Esophagus (tissue), 2 donors: Measurements from ENCODE around the gene PPIL1. TPM values are rescaled to one million over a fixed set of nuclear protein-coding genes. Genes with fewer than 3 reads are reported as not detected.
A peak's percentile ranks its signal among the peaks of the same experiment; 100 is the strongest.

ENCODE experiments used
- H3K27ac ChIP-seq, 2 donors: one replicate each; pipeline ENCODE4 v1.5.1; 2013; ENCODE audit warnings: low read depth in 2 of 2, mild to moderate bottlenecking in 2 of 2, inconsistent platforms in 1 of 2, low read length in 1 of 2, moderate library complexity in 1 of 2
- H3K27me3 ChIP-seq, 2 donors: one replicate each; pipeline ENCODE4 v1.6.1; 2013; ENCODE audit warnings: low read length in 2 of 2, control low read depth in 1 of 2, mild to moderate bottlenecking in 1 of 2; ENCODE audit not compliant: insufficient read depth in 2 of 2, control insufficient read depth in 1 of 2
- H3K36me3 ChIP-seq, 2 donors: one replicate each; pipeline ENCODE4 v1.6.1; 2013; ENCODE audit warnings: low read length in 1 of 2; ENCODE audit not compliant: control insufficient read depth in 2 of 2, insufficient read depth in 2 of 2
- H3K4me1 ChIP-seq, 2 donors: one replicate each; pipeline ENCODE4 v1.6.1; 2013; ENCODE audit warnings: low read length in 1 of 2; ENCODE audit not compliant: control insufficient read depth in 2 of 2, insufficient read depth in 2 of 2
- H3K4me3 ChIP-seq, 2 donors: one replicate each; pipeline ENCODE4 v1.5.1; 2013; ENCODE audit warnings: low read length in 2 of 2, mild to moderate bottlenecking in 2 of 2, low read depth in 1 of 2, moderate library complexity in 1 of 2
- H3K9me3 ChIP-seq, 2 donors: one replicate each; pipeline ENCODE4 v1.6.1; 2013; ENCODE audit warnings: mild to moderate bottlenecking in 2 of 2, low read depth in 1 of 2, low read length in 1 of 2, moderate library complexity in 1 of 2; ENCODE audit not compliant: control insufficient read depth in 2 of 2, insufficient read depth in 1 of 2
- WGBS, 2 donors: extraction: QIAGEN DNeasy Blood & Tissue Kit; methylation state at CpG; one replicate each; pipeline ENCODE4 v1.1.7; 2013; 5-methylcytosine and 5-hydroxymethylcytosine counted together
- polyA plus RNA-seq, 2 donors: library from polyadenylated mRNA; stranded (reverse); fragments of 200-250 nt; gene quantifications; one replicate each; pipeline ENCODE4 v1.2.3, GENCODE V29; 2013
- donor health status: healthy with polysubstance abuse.
- donor health status: Bipolar disorder and iron deficiency.

The PPIL1 gene
- polyA plus RNA-seq, 2 donors, result 12.0 to 20.6 TPM

DNA sequence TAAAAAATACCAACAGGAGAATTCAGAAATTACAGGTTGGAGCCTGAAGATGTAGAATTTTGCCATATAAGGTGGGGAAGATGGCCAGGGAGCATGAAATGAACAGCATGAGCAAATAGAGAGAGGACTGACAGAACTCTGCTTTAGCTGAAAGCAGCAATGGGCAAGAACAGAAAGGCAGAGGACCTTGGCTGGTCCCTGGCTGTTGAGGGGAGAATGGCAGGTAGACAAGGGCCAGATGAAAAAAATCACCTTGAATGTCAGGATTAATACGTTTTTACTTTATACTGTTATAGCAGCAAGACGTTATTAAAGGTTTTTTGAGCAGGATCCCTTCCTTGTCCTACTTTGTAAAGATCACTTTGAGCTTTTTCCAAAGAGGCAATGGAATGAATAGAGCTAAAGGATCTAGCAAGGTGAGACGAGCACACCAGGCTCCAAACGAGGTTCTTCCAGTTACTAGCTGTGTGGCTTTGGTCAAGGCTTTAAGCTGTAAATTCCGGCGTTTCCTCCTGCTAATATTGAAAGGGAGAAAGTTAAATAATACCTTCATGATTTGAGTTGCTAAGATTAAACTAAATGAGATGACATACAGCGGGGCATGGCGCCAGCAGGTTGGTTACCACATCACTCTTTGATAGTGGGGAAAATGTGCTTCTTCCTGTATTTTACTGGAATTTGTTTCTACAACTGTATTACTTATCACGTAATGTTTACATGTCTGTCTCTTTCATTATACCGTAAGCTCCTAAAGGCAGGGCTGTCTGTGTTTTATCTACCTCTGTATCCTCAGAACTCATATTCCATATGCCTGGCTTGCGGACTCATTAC, 776 bp downstream of the PPIL1 start:
- 8 to 9% methylated on average over 11 of the region's 11 CpGs for WGBS, 2 donors
- Histone ChIP-seq H3K27me3 (no peaks in the 10 kb centered on the region), H3K36me3 (peaks cover 2 to 3% of the 10 kb centered on the region in 2 donors), H3K4me3 (peak overlapping the region; percentile 79 to 94), H3K9me3 (no peaks in the 10 kb centered on the region), H3K27ac (peak overlapping the region; percentile 84 to 96), H3K4me1 (no peaks in the 10 kb centered on the region)

DNA sequence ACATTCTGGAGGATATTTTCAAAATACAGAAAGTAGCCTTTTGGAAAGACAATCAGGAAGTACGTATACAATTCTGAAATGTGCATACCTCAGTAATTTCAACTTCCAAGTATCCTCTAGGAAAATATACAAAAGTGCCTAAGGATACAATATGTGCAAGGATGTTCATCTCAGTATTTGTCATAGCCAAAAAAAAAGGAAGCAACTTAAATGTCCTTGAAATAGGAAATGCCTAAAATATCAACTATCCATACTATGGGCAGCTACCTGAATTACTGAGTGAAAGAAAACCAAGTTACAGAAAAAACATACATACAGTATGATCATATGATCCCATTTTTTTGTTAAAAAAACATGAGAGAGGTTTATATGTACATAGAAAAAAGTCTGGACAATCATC, 1.5 kb downstream of the PPIL1 start:
- WGBS, 2 donors, result 93% methylated on average over 1 of the region's 1 CpG
- no peak overlapping the region for H3K27ac ChIP-seq
- H3K27me3 ChIP-seq, result no peaks in the 10 kb centered on the region
- H3K36me3 ChIP-seq, result peaks cover 2 to 3% of the 10 kb centered on the region in 2 donors
- no peak overlapping the region for H3K4me3 ChIP-seq
- no peaks in the 10 kb centered on the region for H3K4me1 ChIP-seq
- H3K9me3 ChIP-seq, result no peaks in the 10 kb centered on the region

DNA sequence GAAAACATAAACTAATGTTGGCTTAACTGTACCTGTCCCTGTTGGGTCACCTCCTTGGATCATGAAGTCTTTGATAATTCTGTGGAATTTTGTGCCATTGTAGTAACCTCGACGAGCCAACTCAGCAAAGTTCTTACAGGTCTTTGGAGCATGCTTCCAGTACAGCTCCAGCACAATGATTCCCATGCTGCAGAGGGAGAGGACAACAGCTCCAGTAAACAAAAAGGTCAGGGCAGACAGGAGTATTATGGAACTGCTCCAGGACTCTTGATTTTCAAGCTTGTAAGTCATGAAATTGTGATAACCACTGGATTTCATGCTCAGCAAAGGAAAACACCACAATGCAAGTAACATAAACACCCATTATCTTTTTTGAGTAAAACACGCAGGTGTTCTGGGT, 2.9 kb downstream of the PPIL1 start:
- WGBS, 2 donors, result 88 to 91% methylated on average over 3 of the region's 3 CpGs
- no peaks in the 10 kb centered on the region for H3K27me3 ChIP-seq
- H3K4me3 ChIP-seq, result no peak overlapping the region
- H3K4me1 ChIP-seq, result no peaks in the 10 kb centered on the region
- no peaks in the 10 kb centered on the region for H3K9me3 ChIP-seq
- peaks cover 2 to 3% of the 10 kb centered on the region in 2 donors for H3K36me3 ChIP-seq
- no peak overlapping the region for H3K27ac ChIP-seq

DNA sequence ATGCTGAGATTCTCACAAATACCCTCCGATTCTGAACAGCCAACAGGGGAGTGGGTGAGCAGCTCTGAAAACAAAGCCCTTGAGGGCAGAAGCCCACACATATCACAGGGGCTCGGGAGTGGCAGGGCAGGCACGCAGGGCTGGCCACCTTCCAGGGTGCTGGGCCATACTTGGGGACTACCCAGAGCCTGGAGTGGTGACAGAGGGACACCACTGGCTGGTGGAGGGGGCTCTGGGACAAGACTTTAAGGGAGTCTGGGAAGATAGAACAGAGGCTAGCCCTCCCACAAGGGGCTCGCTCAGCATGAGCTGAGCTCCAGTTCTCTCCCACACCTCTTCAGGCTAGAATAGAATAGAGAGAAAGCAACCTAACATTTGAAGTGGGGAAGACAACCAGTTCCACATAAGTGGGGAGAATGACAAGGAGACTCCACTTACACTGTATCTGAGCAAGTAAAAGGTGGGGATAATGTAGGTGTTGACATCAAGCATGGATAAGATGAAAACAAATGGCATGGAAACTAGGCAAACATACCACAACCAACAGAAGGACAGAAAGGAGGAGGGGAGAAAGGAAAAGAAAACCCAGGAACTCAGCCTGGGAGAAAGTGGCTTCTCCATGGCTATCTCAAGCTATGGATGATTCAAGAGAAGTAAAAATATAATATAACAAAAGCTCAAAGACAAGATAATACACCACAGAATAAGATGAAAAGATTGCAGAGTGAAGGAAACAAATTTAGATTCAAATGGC, 7.0 kb downstream of the PPIL1 start:
- H3K36me3 ChIP-seq, result peaks cover 3 to 6% of the 10 kb centered on the region in 2 donors

GRCh38 chr6:36865835-36866234, 8.8 kb downstream of the PPIL1 start:
- Histone ChIP-seq H3K9me3 (no peaks in the 10 kb centered on the region), H3K27me3 (no peaks in the 10 kb centered on the region), H3K4me3 (no peak overlapping the region), H3K36me3 (peaks cover 3 to 6% of the 10 kb centered on the region in 2 donors), H3K27ac (no peak overlapping the region), H3K4me1 (no peaks in the 10 kb centered on the region)
- 65 to 77% methylated on average over 2 of the region's 2 CpGs for WGBS, 2 donors

More for the DNA sequence above, 7.0 kb downstream of the PPIL1 start:
- 75 to 78% methylated on average over 4 of the region's 4 CpGs for WGBS, 2 donors
- Histone ChIP-seq H3K27ac (no peak overlapping the region), H3K27me3 (no peaks in the 10 kb centered on the region), H3K4me1 (no peaks in the 10 kb centered on the region), H3K4me3 (no peak overlapping the region), H3K9me3 (no peaks in the 10 kb centered on the region)

DNA sequence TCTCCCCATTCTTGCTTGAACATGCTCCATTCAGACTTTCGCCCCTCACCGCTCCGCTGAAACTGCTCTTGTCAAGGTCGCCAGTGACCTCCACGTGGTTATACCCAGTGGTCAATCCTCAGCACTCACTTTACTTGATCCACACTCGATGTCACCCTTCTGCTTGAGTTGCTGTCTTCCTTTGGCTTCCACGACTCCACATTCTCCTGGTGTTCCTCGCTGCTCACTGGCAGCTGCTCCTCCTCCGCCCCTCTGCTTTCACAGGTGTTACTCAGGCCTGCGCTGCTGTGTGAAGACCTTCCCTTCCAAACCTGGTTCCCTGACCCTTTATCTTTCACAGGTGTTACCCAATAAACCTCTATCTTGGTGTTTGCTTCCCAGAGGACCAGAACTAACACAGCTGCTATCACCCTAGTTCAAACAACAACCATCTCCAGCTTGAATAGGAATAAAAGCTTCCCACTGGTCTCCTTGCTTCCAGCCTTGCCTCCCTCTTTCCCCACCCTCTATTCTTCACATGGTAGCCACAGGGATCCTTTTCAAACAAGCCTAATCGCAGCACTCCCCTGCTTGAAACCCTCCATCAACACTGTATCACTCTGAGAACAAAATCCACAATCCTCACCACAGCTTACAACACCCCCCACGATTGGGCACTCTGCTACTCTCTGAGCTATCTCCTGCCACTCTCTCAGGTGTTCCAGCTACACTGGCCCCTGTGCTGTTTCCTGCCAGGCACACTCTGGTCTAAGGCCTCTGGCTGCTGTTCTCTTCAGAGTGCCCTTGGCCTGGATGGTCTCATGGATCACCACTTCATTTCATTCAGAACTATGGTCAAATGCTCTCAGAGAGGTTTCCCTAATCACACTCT, 10.7 kb downstream of the PPIL1 start:
- Histone ChIP-seq H3K9me3 (no peaks in the 10 kb centered on the region), H3K36me3 (peaks cover 0 to 5% of the 10 kb centered on the region in 2 donors), H3K27me3 (no peaks in the 10 kb centered on the region), H3K4me1 (no peaks in the 10 kb centered on the region), H3K4me3 (no peak overlapping the region), H3K27ac (no peak overlapping the region)
- 85 to 90% methylated on average over 12 of the region's 12 CpGs for WGBS, 2 donors

- Histone ChIP-seq H3K9me3 (no peaks in the 10 kb centered on the region), H3K27ac (peak overlapping the region in 1 of 2 donors; percentile 59), H3K4me1 (no peaks in the 10 kb centered on the region), H3K4me3 (no peak overlapping the region), H3K36me3 (peaks cover 0 to 5% of the 10 kb centered on the region in 2 donors), H3K27me3 (no peaks in the 10 kb centered on the region)
- WGBS, 2 donors, result 79 to 86% methylated on average over 4 of the region's 4 CpGs
These were observed 11.7 kb downstream of the PPIL1 start for GRCh38 chr6:36862848-36863382.

DNA sequence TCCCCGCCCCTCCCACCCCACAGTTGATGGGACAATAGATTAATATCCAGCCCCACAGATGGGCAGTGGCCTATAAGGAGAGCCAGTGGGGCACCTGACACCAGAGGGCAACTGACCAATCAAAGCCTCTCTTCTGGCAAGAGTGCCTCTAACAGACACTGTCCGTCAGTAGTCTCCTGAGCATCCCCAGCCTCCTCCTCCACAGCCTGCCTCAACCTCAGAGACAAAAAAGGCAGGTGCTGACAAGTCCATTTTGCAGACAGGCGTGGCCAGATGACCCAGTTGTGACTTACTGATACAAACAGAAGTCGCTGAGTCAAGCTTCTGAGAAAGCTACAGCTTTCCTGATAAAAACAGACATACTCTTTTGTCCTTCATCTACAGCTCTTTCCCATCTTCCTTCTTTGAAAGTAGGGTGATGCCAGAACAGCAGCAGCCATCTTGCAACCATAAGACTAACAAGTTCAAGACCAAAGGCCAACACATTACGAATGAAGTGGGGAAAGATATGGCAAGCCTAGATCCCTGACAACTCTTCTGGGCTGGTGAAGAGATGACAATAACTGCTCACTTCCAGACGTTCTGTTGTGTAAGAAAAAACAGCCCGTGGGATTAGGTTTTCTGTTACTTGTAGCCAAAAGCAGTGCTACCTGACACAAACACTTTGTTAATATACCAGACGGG, 12.3 kb downstream of the PPIL1 start:
- WGBS, 2 donors, result 63 to 70% methylated on average over 8 of the region's 8 CpGs
- Histone ChIP-seq H3K4me1 (no peaks in the 10 kb centered on the region), H3K27ac (peak overlapping the region; percentile 18 to 59), H3K4me3 (no peak overlapping the region), H3K36me3 (peaks cover 0 to 5% of the 10 kb centered on the region in 2 donors), H3K9me3 (no peaks in the 10 kb centered on the region), H3K27me3 (no peaks in the 10 kb centered on the region)
